Right lobe of liver (tissue), 4 donors: ENCODE measurements around the gene RAB11FIP3.

ENCODE experiments used
- CTCF ChIP-seq, 4 donors: fragments of 200-600 bp in 3 of 4; fragments of 450-650 bp in 1 of 4; IDR thresholded peaks; one replicate each; pipeline versions ENCODE4 v1.5.1 to v1.8.0; 2016 to 2022; ENCODE audit warnings: antibody characterized with exemption in 4 of 4, mild to moderate bottlenecking in 2 of 4
- POLR2A ChIP-seq: fragments of 450-650 bp; IDR thresholded peaks from one replicate; pipeline ENCODE4 v1.6.1; 2017; ENCODE audit warnings: antibody characterized with exemption, mild to moderate bottlenecking
- donor health status: DM: no; HTN: no; CAD: no.
- donor health status: DM: no; HTN: no; CAD: no.
- donor health status: DM: no; HTN: yes; CAD: no.

- no peak for TF ChIP-seq POLR2A
- no peak for TF ChIP-seq CTCF (IDR thresholded peaks at IDR 0.05)
Observed at GRCh38 chr16:377419-377951, 48.0 kb upstream of the RAB11FIP3 start.
